GM12878 (cell line): ENCODE measurements around the gene PLB1. TPM values are rescaled to one million over a fixed set of nuclear protein-coding genes. Genes with fewer than 3 reads are reported as not detected.

Source experiments
- ATAC-seq: fragments of 200-7000 bp; cut with Tn5 transposase; 3 replicates; pipeline ENCODE4 v1.9.1; 2020; ENCODE audit warnings: mild to moderate bottlenecking, moderate library complexity
- BruUV-seq: library from RNA; stranded (reverse); fragments of 400-500 nt; replicated peaks from 2 replicates; lab custom pipeline; 2021; lab: Mats Ljungman, UMichigan
- CTCF ChIA-PET: fragments of 300-600 bp; sonication (Branson Sonifier 250); formaldehyde crosslinking; extraction: SDS; loops from one replicate; lab custom pipeline; 2021; ENCODE audit warnings: inconsistent platforms; lab: Yijun Ruan, JAX
- POLR2A ChIA-PET: fragments of 350-600 bp; formaldehyde crosslinking; extraction: SDS; loops from one replicate; lab custom pipeline; 2021; ENCODE audit warnings: inconsistent platforms; lab: Charles Lee
- RAD21 ChIA-PET: fragments of 300-600 bp; sonication (Branson Sonifier 250); formaldehyde crosslinking; loops from one replicate; lab custom pipeline; 2023; ENCODE audit warnings: antibody characterized with exemption; ENCODE audit not compliant: unreplicated experiment; lab: Charles Lee
- SMC1A ChIA-PET: fragments of 300-600 bp; sonication (Branson Sonifier 250); formaldehyde crosslinking; loops from one replicate; lab custom pipeline; 2023; ENCODE audit not compliant: unreplicated experiment, uncharacterized antibody; lab: Charles Lee
- DNase-seq: peaks from one replicate; pipeline ENCODE4 v3.0.0-alpha.2; 2011; ENCODE audit warnings: low read depth, low spot score
- FAIRE-seq: peaks from 3 replicates; lab custom pipeline; 2011; peaks lifted over from hg19 to GRCh38; lab: Jason Lieb, UNC
- H2AFZ ChIP-seq: 2 replicates; pipeline ENCODE4 v1.6.0; 2011; ENCODE audit warnings: low read depth, low read length, control low read depth; ENCODE audit not compliant: control insufficient read depth
- H3K27ac ChIP-seq: 2 replicates; pipeline ENCODE4 v1.5.1; 2011; ENCODE audit warnings: control low read depth; ENCODE audit not compliant: control insufficient read depth, insufficient read depth
- H3K27me3 ChIP-seq, 2 experiments: replicated peaks in 1 of 2; 2 replicates each; pipeline versions ENCODE4 v1.6.0 to v1.6.1; 2011; ENCODE audit warnings: low read length in 1 of 2; ENCODE audit not compliant: control insufficient read depth in 2 of 2, insufficient read depth in 2 of 2
- H3K36me3 ChIP-seq, 2 experiments: 2 replicates each; pipeline ENCODE4 v1.5.1; 2011; ENCODE audit warnings: low read length in 1 of 2; ENCODE audit not compliant: control insufficient read depth in 2 of 2, insufficient read depth in 2 of 2
- H3K4me1 ChIP-seq: 2 replicates; pipeline ENCODE4 v1.6.1; 2011; ENCODE audit warnings: mild to moderate bottlenecking, low read length, moderate library complexity, mixed read lengths; ENCODE audit not compliant: control insufficient read depth, insufficient read depth
- H3K4me2 ChIP-seq: 2 replicates; pipeline ENCODE4 v1.6.0; 2011; ENCODE audit warnings: control low read depth; ENCODE audit not compliant: control insufficient read depth, insufficient read depth
- H3K4me3 ChIP-seq: fragments of 200-600 bp; sonication (generic); 2 replicates; pipeline ENCODE4 v1.5.1; 2016
- H3K79me2 ChIP-seq: 2 replicates; pipeline ENCODE4 v1.6.0; 2011; ENCODE audit warnings: low read length; ENCODE audit not compliant: control insufficient read depth, insufficient read depth
- H3K9ac ChIP-seq: 2 replicates; pipeline ENCODE4 v1.8.0; 2011; ENCODE audit warnings: low read length, control low read depth, mixed read lengths; ENCODE audit not compliant: control insufficient read depth, insufficient read depth
- H3K9me3 ChIP-seq: replicated peaks from 3 replicates; pipeline ENCODE4 v1.5.1; 2011; ENCODE audit warnings: mild to moderate bottlenecking, low read length; ENCODE audit not compliant: control insufficient read depth, insufficient read depth
- H4K20me1 ChIP-seq: 2 replicates; pipeline ENCODE4 v1.6.0; 2011; ENCODE audit not compliant: control insufficient read depth, insufficient read depth
- BHLHE40 ChIP-seq, 2 experiments: fragments of 450-650 bp in 1 of 2; IDR thresholded peaks; 2 replicates each; pipeline ENCODE4 v1.6.1; 2011 to 2017; ENCODE audit warnings: low read depth in 2 of 2, borderline replicate concordance in 1 of 2, improper control_type of control experiment in 1 of 2, low read length in 1 of 2, mild to moderate bottlenecking in 1 of 2
- ELK1 ChIP-seq: IDR thresholded peaks from 2 replicates; pipeline ENCODE4 v1.6.1; 2012; ENCODE audit warnings: low read depth, low read length, improper control_type of control experiment
- ETV6 ChIP-seq, 2 experiments: fragments of 450-650 bp in 1 of 2; IDR thresholded peaks in 1 of 2; conservative IDR thresholded peaks in 1 of 2; 2 replicates each; pipeline ENCODE4 v1.6.1; 2014; ENCODE audit warnings: antibody characterized with exemption in 1 of 2, borderline replicate concordance in 1 of 2, low read depth in 1 of 2, mild to moderate bottlenecking in 1 of 2, moderate library complexity in 1 of 2
- HDGF ChIP-seq: fragments of 450-650 bp; IDR thresholded peaks from 2 replicates; pipeline ENCODE4 v1.6.1; 2016; ENCODE audit warnings: antibody characterized with exemption
- KAT2A ChIP-seq: conservative IDR thresholded peaks from 2 replicates; pipeline ENCODE4 v1.6.1; 2011; ENCODE audit warnings: low read depth, low read length; ENCODE audit not compliant: control insufficient read depth
- MEF2A ChIP-seq: IDR thresholded peaks from 2 replicates; pipeline ENCODE4 v1.6.1; 2011; ENCODE audit warnings: low read depth, mild to moderate bottlenecking, low read length, moderate library complexity; ENCODE audit not compliant: insufficient read depth
- MLLT1 ChIP-seq: fragments of 450-650 bp; IDR thresholded peaks from 2 replicates; pipeline ENCODE4 v1.6.1; 2016; ENCODE audit warnings: mild to moderate bottlenecking
- NFYA ChIP-seq: IDR thresholded peaks from 2 replicates; pipeline ENCODE4 v1.6.1; 2011; ENCODE audit warnings: low read depth, mild to moderate bottlenecking, low read length, improper control_type of control experiment, borderline replicate concordance
- RUNX3 ChIP-seq: IDR thresholded peaks from 2 replicates; pipeline ENCODE4 v1.6.1; 2012; ENCODE audit warnings: low read length, inconsistent platforms
- WGBS: methylation state at CpG from one replicate; pipeline ENCODE4 v1.1.6; 2016; ENCODE audit warnings: low lambda C conversion rate; ENCODE audit not compliant: insufficient replicate concordance, insufficient coverage; ENCODE audit errors: missing lambda C conversion rate; 5-methylcytosine and 5-hydroxymethylcytosine counted together
- in situ Hi-C: fragments of 300-500 bp; cut with MboI; formaldehyde crosslinking; loops from 9 replicates; pipeline ENCODE4 v1.14.3; 2018; ENCODE audit warnings: mixed read lengths
- intact Hi-C: fragments of 100-400 bp; cut with micrococcal nuclease; formaldehyde crosslinking; loops from one replicate; pipeline ENCODE4 v1.14.2; 2022; ENCODE audit not compliant: unreplicated experiment
- polyA plus RNA-seq, 11 experiments: library from polyadenylated mRNA; depleted of rRNA in 4 of 11; unstranded in 6 of 11; stranded (reverse) in 5 of 11; fragments of >200 nt; fragmentation: Nextera tagmentation in 4 of 11; fragmentation: Illumina TruSeq in 1 of 11; extraction: Ambion mirVana in 4 of 11; extraction: Trizol in 1 of 11; gene quantifications; 1 replicate in 1 of 11; 2 replicates in 10 of 11; pipeline versions ENCODE4 v1.2.1 to v1.2.3, GENCODE V29; 2011 to 2016; ENCODE audit warnings: inconsistent platforms in 2 of 11, missing spikeins in 2 of 11, low read depth in 1 of 11
- total RNA-seq, 4 experiments: library from RNA; depleted of rRNA in 3 of 4; stranded (reverse); fragments of >200 nt in 3 of 4; fragmentation: Illumina TruSeq in 1 of 4; extraction: Trizol in 1 of 4; gene quantifications; 2 replicates each; pipeline versions ENCODE4 v1.2.1 to v1.2.3, GENCODE V29; 2013 to 2021
- TF ChIP-seq, protein P1 (sequence below): IDR thresholded peaks from 2 replicates; pipeline ENCODE4 v1.6.1; 2012; ENCODE audit warnings: improper control_type of control experiment, low read depth, low read length; ENCODE audit not compliant: insufficient replicate concordance
- TF ChIP-seq, protein P2 (sequence below): fragments of 450-650 bp; IDR thresholded peaks from 2 replicates; pipeline ENCODE4 v1.6.1; 2017; ENCODE audit warnings: mild to moderate bottlenecking

Gene PLB1
- total and polyA plus RNA-seq, 10 of the 15 experiments (the other 5 are each of a cell fraction or from before 2014, with no cell fraction given), result 0.03 to 0.49 (median 0.28) TPM

- Histone ChIP-seq H3K4me3 (no peak overlapping the region), H3K27me3 (no peaks in the 10 kb centered on the region), H3K79me2 (no peaks in the 10 kb centered on the region), H2AFZ (no peak overlapping the region), H3K9ac (no peak overlapping the region), H3K4me1 (peaks cover 15% of the 10 kb centered on the region), H3K36me3 (no peaks in the 10 kb centered on the region), H3K4me2 (no peak overlapping the region), H3K27ac (no peak overlapping the region), H3K9me3 (no peaks in the 10 kb centered on the region; the same call in 2 of the 3 replicates), H4K20me1 (no peaks in the 10 kb centered on the region)
- in situ Hi-C loops, result no loop called here
- ATAC-seq (no peak), FAIRE-seq (no peak), DNase-seq (no peak)
- ChIA-PET CTCF (no interaction called here), POLR2A (no interaction called here), RAD21 (no interaction called here), SMC1A (interaction anchor here (0.8 kb wide), 1 partner anchor 89 kb away, joined by 4 read pairs; no protein-coding TSS in a partner anchor)
- WGBS, result 86% methylated on average over 13 of the region's 13 CpGs
- TF ChIP-seq KAT2A (no peak), NFYA (no peak), MEF2A (no peak), RUNX3 (no peak), MLLT1 (no peak), BHLHE40 (IDR thresholded peaks at IDR 0.05; ENCODE audit: borderline replicate concordance in 1 of 2, low read depth in 2 of 2, low read length in 1 of 2) (no peak), HDGF (no peak), ETV6 (conservative IDR thresholded peaks at IDR 0.05 in 1 of 2, IDR thresholded peaks at IDR 0.05 in 1 of 2; ENCODE audit: borderline replicate concordance in 1 of 2, low read depth in 1 of 2) (no peak), ELK1 (no peak)
- TF ChIP-seq, protein P1, sequence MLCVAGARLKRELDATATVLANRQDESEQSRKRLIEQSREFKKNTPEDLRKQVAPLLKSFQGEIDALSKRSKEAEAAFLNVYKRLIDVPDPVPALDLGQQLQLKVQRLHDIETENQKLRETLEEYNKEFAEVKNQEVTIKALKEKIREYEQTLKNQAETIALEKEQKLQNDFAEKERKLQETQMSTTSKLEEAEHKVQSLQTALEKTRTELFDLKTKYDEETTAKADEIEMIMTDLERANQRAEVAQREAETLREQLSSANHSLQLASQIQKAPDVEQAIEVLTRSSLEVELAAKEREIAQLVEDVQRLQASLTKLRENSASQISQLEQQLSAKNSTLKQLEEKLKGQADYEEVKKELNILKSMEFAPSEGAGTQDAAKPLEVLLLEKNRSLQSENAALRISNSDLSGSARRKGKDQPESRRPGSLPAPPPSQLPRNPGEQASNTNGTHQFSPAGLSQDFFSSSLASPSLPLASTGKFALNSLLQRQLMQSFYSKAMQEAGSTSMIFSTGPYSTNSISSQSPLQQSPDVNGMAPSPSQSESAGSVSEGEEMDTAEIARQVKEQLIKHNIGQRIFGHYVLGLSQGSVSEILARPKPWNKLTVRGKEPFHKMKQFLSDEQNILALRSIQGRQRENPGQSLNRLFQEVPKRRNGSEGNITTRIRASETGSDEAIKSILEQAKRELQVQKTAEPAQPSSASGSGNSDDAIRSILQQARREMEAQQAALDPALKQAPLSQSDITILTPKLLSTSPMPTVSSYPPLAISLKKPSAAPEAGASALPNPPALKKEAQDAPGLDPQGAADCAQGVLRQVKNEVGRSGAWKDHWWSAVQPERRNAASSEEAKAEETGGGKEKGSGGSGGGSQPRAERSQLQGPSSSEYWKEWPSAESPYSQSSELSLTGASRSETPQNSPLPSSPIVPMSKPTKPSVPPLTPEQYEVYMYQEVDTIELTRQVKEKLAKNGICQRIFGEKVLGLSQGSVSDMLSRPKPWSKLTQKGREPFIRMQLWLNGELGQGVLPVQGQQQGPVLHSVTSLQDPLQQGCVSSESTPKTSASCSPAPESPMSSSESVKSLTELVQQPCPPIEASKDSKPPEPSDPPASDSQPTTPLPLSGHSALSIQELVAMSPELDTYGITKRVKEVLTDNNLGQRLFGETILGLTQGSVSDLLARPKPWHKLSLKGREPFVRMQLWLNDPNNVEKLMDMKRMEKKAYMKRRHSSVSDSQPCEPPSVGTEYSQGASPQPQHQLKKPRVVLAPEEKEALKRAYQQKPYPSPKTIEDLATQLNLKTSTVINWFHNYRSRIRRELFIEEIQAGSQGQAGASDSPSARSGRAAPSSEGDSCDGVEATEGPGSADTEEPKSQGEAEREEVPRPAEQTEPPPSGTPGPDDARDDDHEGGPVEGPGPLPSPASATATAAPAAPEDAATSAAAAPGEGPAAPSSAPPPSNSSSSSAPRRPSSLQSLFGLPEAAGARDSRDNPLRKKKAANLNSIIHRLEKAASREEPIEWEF, result no peak
- TF ChIP-seq, protein P2, sequence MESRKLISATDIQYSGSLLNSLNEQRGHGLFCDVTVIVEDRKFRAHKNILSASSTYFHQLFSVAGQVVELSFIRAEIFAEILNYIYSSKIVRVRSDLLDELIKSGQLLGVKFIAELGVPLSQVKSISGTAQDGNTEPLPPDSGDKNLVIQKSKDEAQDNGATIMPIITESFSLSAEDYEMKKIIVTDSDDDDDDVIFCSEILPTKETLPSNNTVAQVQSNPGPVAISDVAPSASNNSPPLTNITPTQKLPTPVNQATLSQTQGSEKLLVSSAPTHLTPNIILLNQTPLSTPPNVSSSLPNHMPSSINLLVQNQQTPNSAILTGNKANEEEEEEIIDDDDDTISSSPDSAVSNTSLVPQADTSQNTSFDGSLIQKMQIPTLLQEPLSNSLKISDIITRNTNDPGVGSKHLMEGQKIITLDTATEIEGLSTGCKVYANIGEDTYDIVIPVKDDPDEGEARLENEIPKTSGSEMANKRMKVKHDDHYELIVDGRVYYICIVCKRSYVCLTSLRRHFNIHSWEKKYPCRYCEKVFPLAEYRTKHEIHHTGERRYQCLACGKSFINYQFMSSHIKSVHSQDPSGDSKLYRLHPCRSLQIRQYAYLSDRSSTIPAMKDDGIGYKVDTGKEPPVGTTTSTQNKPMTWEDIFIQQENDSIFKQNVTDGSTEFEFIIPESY, result no peak
- BruUV-seq, result no TSS peak
- intact Hi-C loops, result no loop called here
These were observed 188.4 kb downstream of the PLB1 start for GRCh38 chr2:28684142-28684858.
